Bone marrow (tissue), 2 donors: ENCODE measurements around the gene UGT8.
"Not testable (repeated sequence)": the region's sequence is repeated elsewhere in the genome, so short reads cannot be mapped to it uniquely, and the experiment has no call there.

Experiments used
- DNase-seq, 2 donors: peaks; one replicate each; lab custom pipeline; 2025; lab: John Stamatoyannopoulos, UW

Gene UGT8

DNA sequence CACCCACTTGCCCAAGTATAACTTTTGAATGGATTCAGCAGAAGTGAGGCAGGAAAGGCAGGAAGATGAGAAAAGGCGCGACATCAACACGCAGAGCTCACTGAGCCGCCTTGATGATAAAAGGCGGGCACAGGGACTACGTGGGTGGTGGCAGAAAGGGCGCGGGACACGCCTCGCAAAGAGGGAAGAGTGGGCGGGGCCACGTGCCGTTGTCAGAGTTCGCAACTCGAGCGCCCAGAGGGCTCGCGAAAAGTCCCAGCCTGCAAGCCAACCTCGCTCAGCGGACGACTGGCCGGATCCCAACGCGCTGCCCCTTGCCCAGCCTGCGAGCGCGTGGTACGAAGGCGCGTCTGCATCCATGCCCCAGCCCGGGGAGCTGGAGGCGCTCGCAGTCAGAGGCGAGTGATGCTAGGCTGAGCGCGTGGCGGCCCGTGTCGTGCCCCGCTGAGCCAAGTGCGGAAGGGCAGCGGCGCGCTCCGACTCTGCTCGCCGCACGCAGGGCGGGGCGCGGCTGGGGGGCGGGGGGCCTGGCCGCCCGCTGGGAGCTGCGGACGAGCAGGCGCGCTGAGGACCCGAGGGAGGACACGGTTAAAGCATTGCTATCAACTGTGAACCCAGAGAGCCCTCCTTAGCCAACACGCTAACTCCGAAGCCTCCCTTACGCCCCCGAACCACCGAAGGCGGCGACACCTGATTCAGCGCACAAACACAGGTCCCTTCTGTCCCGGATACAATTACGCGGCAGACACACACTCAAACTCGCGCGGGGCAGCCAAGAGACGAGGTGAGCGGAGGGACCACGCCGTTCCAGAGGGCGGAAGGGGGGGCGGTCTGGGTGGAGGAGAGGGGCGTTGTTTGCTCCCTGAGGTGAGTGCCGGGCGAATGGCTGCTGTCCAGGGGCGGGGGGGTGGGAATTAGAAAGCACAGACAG is at the start of gene UGT8:
Gene UGT8 (plus strand): TSS at position 617 of the 931 bp plus-strand sequence. CDS start 24,074 bp downstream, outside the sequence.
- DNase-seq, result no peak

DNA sequence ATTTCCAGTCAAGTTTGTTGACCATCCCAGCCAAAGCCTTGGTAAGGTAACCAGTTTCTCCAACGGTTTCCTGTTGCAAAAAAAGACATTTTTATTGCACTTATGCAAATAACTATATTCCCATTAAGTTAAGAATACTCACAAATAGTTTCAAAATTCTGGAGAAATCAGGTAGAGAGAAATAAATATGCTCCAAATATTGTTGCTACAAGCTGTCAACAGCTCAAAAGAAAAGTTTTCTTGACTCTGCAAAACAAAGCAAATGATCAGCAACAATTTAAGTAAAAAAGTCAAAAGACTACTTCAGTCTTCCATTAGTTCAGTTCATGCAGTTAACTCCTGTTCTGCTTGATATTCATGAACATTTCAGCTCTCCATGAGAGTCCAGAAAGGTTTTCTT is 49.0 kb upstream of the UGT8 start:
- no peak for DNase-seq

GRCh38 chr4:114558446-114559020 is 40.1 kb upstream of the UGT8 start:
- DNase-seq, result no peak

DNA sequence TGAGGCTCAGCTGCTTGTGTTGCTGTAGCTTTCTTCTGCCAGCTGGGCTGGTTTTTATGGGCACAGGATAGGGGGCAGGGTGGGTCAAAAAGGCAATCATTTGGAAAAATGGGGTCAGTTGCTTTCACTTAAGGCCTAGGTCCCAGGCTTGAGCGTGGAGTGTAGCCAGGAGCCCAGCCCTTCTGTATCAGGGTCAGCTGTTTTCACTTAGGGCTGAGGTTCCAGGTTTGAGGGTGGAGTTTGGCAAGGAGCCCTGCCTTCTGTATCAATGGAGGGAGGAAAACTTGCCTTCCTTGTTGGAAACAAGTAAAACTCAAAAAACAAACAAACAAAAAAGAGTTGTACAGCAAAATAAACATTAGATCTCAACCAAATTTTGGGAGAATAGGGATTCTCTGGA is 37.0 kb upstream of the UGT8 start:
- no peak for DNase-seq

DNA sequence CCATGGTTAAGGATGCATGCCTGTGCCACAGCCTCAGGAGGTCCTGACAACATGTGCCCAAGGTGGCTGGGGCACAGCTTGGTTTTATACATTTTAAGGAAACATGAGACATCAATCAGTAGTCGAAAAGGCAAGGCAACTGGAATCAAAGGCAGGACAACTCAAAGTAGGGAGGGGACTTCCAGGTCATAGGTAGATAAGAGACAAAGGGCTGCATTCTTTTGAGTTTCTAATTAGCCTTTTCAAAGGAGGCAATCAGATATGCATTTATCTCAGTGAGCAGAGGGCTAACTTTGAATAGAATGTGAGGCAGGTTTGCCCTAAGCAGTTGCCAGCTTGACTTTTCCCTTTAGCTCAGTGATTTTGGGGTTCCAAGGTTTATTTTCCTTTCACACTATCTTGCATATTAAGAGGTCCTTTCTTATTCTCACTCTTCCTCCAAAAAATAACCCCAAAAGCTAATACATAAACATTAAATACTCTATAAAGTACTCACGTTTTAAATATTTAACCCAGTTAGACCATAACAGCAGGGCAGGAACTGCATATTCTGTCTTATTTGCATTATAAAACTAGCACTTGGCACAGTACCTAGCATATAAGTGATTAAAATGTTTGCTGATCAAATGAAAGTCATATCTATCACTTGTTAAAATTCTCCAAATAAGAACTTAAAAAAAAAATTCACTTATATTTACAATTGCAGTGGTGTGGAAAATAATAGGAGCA is 36.3 kb upstream of the UGT8 start:
- no peak for DNase-seq

GRCh38 chr4:114563536-114564315 is 34.9 kb upstream of the UGT8 start:
- DNase-seq, result no peak

- DNase-seq, result no peak
These were observed 21.2 kb upstream of the UGT8 start for GRCh38 chr4:114577386-114577785.

DNA sequence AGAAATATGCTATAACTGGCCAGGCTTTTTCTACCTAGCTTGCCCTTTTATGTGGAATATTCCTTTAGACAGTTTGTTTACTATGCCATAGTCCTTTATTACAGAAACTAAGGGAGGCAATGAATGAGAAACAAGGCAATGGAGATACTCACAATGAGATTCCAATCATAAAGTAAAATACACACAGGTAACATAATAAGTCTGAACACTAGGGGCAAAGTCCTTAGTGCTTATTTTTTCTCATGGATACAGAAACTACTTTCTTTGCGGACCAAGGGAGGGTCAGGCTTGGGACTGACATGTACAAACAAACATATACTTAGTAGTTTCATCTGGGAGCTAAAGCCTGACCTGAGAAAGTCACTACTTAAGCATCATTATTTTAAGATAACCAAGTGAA is 16.0 kb upstream of the UGT8 start:
- DNase-seq, result no peak

GRCh38 chr4:114588305-114588704 is 10.3 kb upstream of the UGT8 start:
- no peak for DNase-seq

DNA sequence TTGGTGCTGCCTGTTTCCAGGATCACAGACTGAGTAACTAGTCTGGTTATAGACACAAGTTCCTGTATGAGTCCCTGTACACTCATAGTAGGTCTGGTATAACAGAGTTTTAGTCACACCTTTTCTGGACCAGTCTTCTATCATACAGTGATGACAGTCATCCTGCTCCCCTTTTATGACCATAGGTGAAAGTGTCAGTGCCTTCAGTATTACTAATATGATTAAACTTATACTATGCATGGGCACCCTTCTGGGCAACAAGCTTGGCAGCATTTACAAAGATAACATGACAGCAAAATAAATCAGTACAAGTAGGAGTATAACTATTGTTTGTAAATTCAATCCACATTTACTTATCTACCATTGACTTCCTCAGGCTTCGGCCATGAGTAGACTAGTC is 8.2 kb upstream of the UGT8 start:
- DNase-seq, result not testable (repeated sequence)

GRCh38 chr4:114593526-114593925 is 5.1 kb upstream of the UGT8 start:
- no peak for DNase-seq

GRCh38 chr4:114595207-114595606 is 3.4 kb upstream of the UGT8 start:
- DNase-seq, result no peak

DNA sequence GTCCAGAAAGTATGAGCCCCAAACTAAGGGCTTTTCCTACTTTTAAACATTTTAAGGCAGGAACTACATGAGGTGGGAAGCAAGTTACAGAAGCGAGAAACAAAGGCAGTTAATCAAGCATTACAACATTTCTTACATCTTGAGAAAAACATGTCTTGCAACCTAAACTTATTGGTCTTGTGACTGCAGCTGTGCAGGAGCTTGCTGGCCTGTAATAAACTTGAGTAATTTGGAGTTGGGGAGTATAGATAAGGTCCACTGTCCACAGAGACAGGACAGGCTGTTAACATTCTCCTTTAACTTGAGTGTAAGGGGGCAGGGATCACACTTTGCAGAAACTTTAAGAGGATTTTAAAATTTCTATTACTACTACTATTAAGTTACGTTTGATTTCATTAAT is 2.7 kb upstream of the UGT8 start:
- DNase-seq, result no peak

- no peak for DNase-seq
These were observed 1.0 kb upstream of the UGT8 start for GRCh38 chr4:114597410-114598115.

DNA sequence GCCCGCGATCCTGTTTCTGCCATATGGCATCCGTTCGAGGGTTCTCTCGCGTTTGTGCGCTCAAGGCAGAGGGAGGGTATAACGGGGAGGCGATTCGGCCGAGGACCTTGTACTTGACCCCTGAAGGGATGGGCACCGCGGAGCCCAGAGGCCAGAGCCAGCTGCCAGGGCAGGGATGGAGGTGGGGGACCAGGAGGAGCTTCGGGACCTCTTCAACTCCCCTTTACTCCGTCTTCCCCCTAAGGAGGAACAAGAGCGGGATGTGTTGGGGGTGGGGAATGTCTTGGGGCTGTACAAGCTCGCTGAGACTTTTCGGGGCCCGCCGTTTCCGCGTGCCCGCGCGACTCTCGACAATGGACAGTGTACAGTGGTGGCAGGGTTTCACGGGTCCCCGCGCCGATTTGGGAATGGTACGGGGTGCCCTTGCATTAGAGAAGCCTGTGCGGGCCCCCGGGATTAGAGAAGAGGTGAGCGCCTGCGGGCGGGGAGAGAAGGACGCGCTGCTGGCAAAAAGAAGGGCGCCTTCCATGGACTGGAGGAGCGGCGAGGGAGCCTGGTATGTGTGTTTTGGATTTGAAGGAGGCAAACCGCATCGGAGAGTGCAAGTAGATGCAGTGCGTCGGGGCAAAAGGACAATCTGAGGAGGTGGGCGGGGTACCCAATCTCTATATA is 760 bp downstream of the UGT8 start:
- no peak for DNase-seq

- no peak for DNase-seq
These were observed 1.4 kb downstream of the UGT8 start for GRCh38 chr4:114599903-114600552.

GRCh38 chr4:114600672-114601071 is 2.1 kb downstream of the UGT8 start:
- no peak for DNase-seq

DNA sequence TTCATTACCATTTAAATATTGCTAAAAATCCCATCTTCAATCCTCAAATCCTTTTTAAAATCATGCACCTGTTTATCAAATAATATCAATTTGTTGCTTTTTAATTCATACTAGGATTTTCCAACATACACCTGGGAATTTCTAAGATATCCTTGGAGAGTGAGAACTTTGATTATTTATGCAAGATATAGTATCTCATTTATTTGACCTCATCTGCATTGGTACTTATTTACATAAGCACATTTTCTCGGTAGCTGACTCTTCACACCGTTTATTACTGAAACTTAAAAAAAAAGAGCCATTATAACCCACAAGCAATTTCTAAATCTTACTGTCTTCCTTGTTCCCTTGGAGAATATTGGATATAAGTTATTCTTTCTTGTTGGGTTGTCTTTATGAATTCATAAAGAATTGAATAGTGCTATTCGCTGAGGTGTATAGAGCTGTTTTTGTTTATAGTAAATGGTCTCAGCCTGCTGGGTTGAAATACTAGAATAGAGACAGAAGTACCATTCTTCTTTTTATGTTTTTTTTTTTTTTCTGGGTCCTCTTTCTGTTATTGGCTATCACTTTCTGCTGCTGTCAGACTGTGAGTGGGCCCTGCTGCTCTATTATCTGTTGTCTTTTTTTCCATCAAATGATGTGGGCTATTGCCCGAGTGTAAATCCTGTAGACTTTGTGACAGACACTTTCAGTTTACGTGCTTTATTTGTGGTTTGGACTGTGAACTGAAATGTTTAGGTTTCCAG is 2.9 kb downstream of the UGT8 start:
- DNase-seq, result no peak

DNA sequence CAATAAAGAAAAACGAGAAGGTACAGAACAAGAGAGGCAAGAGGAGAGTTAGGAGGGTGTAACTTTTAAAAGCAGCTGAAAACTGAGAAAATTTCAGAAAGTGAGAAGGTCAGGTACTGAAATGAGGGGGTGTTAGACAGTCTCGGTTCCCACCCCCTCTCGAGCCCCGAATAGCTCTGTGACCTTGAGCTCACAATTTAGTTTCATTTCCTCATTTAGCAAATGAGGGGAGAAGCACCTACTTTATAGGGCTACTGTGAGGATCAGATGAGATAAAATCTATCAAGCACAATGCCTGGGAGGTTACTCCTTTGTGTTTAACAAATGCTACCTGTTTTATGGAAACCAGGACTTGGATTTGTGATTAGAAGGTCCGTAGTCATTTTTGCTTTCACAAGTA is 4.9 kb downstream of the UGT8 start:
- no peak for DNase-seq

DNA sequence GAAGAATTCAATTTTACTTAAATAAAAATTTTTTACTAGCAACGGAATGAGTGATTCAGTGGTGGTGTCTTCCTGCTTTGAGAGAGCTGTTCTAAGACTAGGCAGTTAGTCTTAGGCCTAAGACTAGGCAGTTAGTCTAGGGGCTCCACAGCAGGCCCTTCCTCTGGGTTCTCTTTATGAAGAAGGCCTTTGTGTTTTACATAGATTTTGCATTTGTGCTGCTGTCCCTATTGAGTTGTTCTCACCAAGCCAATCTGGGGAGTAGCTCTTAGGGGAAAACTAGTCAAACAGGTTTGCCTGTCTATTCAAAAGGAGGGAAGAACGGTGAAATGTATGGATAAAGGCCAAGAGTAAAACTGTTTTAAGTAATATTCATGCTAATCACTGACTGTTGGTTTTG is 7.6 kb downstream of the UGT8 start:
- no peak for DNase-seq
